Measurements from ENCODE around the gene ATF7IP. TPM values are rescaled to one million over a fixed set of nuclear protein-coding genes. Genes with fewer than 3 reads are reported as not detected.

ATF7IP gene
- total RNA-seq, 1 donor from 2014 or later: 66.4 TPM

DNA sequence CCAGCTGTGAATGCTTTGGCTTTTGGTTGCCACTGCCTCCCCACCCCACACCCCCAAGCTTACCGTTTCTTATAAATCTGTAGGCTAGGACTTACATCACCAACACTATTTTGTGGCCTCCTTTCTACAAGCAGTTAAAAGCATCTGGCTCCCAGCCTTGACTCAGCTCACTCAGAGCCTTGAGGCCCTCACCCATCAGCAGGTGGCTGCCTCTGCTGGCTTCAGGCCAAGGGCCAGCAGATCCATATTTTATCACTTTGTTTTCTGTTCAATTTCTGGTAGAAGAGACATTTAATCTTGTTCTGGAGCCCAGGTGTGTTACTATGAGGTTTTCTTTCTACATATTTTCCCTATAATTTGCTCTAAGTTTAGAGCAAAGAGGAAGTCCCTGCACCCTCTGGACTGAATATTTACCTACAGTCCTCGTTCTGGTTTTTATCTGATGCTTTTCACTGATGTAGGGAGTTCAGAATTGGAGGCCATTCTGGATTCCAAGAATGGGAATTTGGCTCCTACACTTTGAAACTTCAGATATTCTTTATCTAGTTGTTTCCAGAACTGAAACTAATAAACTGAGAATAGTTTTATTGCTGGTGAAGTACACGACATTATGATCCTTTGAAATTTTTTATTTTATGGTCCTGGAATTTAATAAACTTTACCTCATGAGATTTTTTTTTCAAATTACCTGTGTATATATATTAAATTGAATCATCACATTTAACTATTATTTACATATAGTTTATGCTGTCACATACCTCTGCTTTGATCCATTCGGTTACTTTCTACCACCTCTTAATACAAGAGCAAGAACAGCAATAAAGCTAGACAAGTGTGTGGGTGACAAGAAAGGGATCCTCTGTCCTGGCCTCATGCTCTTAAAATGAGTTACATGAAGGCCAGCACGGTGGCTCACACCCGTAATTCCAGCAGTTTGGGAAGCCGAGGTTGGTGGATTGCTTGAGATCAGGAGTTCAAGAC lies 180.0 kb downstream of the ATF7IP start:
- H3K36me3 Mint-ChIP-seq (ENCODE audit: low read depth): no peaks in the 10 kb centered on the region
- H3K27ac Mint-ChIP-seq: no peak overlapping the region
- intact Hi-C loops (cut with micrococcal nuclease): no loop called here
- H3K9me3 Mint-ChIP-seq: no peaks in the 10 kb centered on the region
- peaks cover 4% of the 10 kb centered on the region for H3K27me3 Mint-ChIP-seq (ENCODE audit: insufficient read depth)
- no peak overlapping the region for H3K4me3 Mint-ChIP-seq
- DNase-seq (ENCODE audit: low spot score): no peak
- no peaks in the 10 kb centered on the region for H3K4me1 Mint-ChIP-seq (ENCODE audit: low read depth)

DNA sequence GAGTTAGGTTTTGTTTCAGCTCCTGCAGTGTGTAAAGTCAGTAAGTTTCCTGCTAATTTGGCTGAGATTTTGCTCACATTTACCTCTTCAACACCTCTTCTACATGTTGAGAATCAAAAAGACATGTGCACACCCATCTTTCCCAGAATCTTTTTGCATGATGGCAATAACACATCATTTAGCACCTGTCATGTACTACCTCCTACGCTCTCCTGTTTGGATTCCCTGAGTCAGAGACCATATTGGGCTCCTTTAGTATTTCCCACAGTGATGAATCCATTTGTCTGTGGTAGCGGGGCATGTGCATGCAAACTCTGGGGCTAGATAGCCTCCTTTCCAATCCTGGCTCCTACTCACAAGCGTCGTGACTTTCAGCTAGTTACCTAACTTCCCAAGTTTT lies 182.1 kb downstream of the ATF7IP start:
- H3K36me3 Mint-ChIP-seq (ENCODE audit: low read depth): no peaks in the 10 kb centered on the region
- no peak overlapping the region for H3K27ac Mint-ChIP-seq
- no peak for DNase-seq (ENCODE audit: low spot score)
- H3K27me3 Mint-ChIP-seq (ENCODE audit: insufficient read depth): peaks cover 4% of the 10 kb centered on the region
- H3K4me1 Mint-ChIP-seq (ENCODE audit: low read depth): no peaks in the 10 kb centered on the region
- H3K9me3 Mint-ChIP-seq: no peaks in the 10 kb centered on the region
- intact Hi-C loops (cut with micrococcal nuclease): no loop called here
- no peak overlapping the region for H3K4me3 Mint-ChIP-seq

DNA sequence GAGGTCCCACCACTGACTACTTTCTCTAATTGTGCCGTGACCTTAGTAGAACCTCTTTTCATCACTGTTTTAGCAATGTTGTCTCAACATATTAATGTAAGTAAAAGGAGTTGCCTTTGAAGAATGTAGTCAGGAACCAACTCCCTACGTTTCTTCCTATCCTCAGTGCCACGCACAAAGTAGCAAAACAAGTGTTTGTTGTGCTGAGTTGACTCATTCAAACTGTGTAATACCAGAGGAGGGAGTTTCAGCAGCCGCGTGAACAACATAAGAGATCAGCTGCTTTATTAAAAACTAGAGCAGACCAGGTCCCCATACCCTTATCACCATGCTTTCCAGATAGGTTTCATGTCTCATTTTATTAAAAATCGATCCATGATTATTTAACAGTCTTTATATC lies 183.1 kb downstream of the ATF7IP start:
- Mint-ChIP-seq H3K27me3 (ENCODE audit: insufficient read depth) (peaks cover 4% of the 10 kb centered on the region), H3K36me3 (ENCODE audit: low read depth) (no peaks in the 10 kb centered on the region), H3K27ac (no peak overlapping the region), H3K9me3 (no peaks in the 10 kb centered on the region), H3K4me3 (no peak overlapping the region), H3K4me1 (ENCODE audit: low read depth) (no peaks in the 10 kb centered on the region)
- DNase-seq (ENCODE audit: low spot score): no peak
- intact Hi-C loops (cut with micrococcal nuclease): no loop called here

Other genes with a start within 250 kb of the ATF7IP start
- gene PLBD1, start 202.2 kb downstream of the ATF7IP start, total RNA-seq: not detected in 2 replicates

Measured in activated T-helper 1 cell treated with anti-CD3 and anti-CD28 coated beads, Interleukin-12 subunit alpha, Interleukin-12 subunit beta, Interleukin-2, Interleukin-4 antibody, amounts not matched to agents 30 ng/mL and 10 ng/mL and 1 ng/mL, durations not matched to agents 14 hours and 24 hours and 36 hours (primary cell).